Stimulated activated CD4-positive, alpha-beta T cell treated with anti-CD3 and anti-CD28 coated beads, Interleukin-4, amount 100 ng/mL, for 24 hours (primary cell): Measurements from ENCODE around the gene LRIG1.
A peak's percentile ranks its signal among the peaks of the same experiment; 100 is the strongest.

Experiments
- DNase-seq: peaks from one replicate; pipeline ENCODE4 v3.0.0-alpha.2; 2020

Gene LRIG1

DNA sequence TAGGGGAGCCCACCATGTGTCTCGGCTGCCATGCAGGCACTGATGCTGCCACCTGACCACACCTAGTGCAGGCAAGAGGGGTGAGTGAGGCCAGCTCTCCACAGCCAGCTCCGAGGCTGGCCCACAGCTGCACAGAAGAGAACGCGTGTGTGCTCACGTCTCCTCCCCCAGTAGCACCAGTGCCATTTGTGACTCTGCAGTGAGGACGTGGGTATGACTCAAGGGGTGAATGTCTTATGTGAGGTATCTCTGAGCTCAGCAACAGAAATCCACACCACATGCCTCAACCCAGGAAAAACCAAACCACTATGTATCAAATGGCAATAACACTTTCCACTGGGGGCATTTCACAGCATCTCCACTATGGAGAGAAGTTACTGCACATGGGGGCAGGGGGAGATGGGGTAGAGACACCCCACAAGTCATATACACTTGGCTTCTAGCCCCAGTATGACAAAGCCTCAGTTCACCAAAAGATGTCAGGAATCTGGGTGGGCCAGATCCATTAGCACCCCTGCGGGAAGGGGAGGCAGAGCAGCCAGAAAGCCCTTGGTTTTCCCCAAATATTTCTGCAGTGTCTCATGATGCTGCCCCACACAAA is 87.6 kb downstream of the LRIG1 start:
- DNase-seq, result no peak

DNA sequence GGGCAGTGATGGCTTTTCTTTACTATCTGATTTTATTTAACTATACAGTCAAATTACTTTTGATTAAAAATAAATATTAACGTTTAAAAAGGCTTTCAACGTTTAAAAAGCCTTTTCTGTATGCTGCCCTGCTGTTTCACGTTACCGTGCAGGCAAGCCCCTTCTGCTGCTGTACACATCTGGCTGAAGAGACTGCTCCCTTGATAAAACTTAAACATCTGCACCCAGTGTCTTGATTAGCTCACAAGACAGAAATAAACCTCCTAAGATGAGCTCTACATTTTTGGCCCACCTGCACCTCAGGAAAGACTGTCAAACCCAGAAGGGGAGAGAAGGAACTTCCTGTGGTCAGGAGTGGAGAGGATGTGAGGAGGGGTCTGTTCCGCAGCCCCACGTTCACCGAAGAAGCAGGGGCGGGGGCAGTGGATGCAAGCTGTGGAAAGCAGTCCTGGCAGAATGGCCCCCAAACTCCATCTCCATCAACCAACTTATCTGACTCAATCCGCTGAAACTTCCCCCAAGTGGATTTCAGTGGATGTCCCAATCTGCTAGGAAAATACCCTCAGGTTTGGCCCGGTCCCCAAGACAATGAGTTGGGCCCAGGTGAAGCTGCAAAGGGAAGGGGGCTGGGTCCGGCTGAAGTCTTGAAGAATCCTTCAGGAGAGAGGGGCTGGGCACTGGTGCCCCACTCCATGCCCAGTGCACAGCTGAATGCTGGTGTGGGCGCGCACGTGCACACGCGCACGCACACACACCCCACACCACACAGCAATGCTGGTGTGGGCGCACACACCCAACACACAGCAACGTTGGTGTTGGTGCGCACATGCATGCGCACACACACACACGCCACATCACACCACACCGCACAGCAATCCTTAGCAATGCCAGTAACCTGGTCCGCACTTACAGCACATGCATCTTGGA is 88.6 kb downstream of the LRIG1 start:
- no peak for DNase-seq

DNA sequence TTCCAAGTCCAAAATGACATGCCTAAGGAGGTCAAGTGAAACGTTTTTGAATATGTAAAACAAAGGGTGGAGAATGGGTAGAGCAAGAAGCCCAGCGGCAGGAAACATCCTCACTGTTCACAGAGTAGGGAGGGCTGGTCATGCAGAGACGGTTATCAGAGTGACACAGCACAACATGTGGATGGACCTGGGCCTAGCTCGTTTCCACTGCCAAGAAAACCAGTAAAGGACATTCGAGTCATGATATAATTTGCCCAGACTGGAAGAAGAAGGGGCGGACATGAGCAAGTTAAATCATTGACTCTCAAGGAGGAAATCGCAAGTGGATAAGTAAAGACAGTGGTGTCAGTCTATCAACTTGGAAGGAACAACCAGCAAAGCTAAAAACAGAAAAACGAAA is 89.3 kb downstream of the LRIG1 start:
- no peak for DNase-seq

DNA sequence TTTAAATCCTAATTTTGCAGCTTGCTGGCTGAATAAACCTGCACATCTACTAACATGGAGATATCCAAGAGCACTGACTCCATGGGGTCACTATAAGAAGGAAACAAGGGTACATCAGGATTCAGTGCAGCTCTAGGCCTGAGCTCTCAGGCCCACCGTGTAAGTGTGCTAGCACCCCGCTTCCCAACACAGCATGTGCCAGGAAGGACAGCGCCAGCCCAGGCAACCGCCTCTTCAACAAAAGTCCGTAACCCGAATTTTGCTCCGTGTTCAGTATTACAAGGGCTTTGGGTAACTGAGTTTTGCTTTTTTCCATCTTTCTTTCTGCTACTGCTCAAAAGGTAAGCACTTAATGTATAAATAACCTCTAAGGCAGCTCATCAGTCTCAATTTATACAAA is 89.8 kb downstream of the LRIG1 start:
- DNase-seq, result no peak

DNA sequence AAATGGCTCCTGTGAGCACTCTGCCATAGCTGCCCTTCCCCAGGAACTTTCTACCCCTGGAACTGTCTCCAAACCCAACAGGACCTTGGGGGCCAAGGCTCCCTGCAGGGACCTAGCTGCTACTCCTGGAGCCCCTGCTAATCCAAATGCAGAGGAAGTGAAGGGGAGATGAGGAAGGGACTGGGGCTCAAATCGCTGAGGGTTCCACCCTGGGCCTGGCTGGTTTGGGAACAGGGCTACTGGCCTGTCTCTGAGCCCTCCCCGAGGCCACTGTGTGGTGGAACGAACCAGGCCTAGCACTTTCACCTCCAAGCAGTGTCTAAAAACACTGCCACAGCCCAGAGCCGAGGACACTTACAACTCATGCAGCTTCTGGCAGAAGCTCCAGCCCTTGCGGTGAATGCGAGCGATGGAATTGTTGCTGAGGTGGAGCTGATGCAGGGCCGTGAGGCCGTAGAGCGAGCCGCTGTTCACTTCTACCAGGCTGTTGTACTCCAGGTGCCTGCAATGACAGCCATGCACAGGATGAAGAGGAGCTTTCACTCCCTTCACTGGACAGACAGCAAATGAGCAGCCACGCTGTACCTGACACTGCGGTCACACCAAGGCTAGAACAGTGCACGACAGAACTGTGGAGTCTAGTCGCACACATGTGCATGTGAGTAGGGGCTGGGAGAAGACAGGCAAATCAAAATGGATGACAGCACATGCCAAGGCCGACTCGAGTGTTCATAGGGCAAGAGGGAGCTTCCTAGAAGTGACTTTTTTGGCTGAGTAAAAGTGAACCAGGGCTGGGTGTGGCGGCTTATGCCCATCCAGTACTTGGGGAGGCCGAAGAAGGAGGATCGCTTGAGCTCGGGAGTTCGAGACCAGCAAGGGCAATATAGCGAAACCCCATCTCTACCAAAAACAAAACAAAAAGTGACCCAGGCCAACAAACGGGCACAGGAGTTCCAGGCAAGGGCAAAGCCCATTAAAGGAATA is 90.8 kb downstream of the LRIG1 start:
- no peak for DNase-seq

DNA sequence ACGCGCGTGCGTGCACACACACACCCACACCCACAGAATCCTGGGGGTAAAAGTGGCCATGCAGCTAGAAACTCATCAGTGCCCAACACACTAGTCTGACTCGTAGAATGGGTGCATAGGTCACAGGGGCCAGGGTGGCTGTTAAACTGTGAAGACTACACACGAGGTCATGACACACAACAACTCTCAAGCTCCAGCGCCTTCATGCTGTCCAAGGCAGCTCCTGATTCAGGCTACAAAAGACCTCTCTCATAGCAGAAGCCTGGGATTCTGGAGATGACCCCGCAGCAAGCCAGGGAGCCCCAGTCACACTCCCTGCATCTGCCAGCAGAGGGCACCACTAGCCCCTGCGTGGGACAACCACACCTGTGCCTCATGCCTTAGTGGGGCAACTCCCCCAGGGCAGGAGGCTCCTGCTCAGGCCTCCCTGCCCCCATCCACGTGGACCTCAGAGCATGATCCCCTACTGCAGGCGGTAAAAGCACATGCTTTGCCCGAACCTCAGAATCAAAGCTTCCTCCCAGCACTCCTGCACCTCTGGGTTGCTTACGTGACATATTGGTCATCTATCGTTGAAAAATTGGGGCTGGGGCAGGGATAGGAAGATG is 93.1 kb downstream of the LRIG1 start:
- DNase-seq, result peak; percentile 81

DNA sequence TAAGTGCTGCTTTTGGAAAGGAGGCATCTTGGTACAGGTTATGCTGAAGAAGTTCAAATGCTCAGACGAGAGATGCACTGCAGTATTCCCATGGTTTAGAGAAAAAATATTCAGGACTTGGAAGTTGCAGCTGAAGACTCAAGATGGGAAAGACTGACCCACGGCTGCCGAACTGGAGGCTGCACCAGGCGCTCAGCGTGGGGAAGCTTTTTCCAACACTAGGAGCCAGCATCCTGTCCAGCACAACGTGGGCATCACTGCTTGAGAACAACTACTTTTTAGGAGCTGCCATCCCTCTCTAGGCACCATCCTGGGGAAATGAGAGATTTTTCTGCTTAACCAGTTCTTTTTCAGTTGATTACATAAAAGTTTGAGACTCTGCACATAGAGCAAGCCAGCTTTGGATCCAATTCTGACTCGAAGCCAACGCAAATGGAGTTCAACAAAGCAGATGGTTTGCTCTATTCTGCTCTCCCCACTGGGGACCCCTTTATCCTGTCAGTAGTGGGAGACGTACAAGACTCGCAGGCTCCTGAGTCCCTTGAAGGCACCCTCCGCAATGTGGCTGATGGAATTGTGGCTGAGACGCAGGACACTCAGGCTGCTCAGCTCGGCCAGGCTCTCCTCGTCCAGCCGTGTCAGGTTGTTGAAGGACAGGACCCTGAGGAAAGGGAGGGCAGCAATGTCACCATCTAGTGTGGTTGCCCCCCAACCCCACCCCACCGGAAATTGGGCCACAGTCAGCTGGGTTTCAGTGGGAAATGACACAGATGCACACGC is 93.8 kb downstream of the LRIG1 start:
- DNase-seq, result no peak

DNA sequence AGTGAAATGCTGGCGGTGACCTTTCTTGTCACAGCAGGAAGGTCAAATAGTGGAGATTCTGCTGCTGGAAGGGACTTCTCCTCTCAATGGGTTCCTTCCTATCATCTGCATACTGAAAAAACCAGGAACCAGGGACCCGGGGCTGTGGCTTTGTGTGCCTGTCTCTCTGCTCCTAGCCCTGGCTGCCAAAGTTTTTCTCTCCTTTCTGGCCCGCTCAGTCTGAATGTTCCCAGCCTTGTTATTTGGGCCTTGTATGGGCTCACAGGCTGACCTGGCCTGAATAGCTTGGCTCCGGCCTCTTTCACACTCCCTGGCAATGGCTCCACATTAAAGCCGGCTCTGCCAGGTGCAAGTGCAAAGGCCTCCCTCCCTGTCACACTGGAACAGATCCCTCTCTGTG is 94.7 kb downstream of the LRIG1 start:
- DNase-seq, result no peak

DNA sequence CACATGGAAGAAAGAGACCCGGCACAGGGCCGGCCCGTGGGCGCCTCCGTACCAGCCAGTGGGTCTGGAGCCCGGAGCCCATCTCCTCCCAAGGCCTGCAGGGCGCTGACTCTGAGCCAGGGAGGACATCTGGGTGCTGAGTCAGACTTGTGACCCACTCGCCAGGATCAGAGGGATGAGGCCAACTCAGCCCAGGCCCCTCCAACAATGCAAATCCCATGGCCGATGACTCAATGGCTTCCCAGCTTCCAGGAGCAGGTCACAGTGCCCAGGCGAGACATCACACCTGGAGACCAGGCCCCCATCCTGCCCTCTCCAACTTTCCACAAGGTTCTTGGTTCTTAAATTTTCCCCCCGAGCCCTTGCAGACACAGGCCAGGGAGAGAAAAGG is 95.1 kb downstream of the LRIG1 start:
- no peak for DNase-seq

DNA sequence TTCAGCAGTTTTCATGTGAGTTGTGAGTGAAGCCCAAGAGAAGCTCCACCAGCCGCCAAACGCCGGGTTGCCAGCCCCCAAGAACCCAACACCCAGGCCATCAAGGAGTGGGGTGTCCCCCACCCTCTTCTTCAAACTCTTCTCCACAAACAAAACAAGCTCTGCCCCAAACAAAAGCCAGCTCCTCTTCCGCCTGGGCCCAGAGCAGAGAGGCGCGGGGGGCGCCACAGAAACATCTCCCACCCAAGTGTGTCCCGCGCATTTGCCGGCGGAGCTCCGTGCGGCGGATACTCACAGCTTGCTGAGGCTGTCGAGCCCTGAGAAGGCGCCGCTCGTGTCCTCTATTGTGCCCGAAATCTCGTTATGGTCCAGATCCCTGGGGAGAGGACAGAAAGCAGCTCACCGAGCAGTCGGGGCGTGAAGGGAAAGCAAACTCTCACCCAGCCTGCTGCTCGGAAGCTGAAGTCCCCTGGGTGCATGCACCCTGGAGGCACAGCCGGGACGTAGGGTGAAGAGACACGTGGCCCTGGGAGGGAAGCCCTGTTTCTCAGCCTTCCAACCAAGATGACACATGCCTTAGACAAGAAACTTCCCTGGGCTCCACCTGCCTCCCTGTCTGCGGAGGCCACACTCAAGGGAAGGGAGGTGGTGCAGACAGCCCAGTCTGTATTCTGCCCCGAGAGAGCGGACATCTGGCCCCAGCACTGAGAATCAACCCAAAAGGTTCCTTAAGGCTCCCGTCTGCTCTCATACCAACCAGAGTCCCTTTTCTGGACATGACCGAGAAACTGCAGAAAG is 95.7 kb downstream of the LRIG1 start:
- DNase-seq, result no peak

DNA sequence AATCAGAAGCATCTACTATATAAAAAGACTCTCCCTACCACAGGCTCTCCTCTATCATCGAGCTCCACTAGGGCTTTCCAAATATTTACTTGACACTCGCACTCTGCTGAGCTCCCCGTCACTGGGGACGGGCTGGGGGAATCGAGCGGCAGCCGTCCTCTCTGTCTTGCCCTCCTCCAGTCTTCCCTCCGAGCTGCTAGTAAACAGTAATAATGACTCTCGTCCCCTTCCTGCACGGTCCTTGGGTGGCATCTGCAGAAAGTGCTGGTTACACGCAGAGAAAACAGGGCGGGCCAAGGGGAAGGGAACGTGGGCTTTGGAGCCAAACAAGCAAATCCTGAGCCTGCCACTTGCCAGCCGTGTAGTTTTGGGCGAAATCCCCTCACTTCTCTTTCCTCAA is 96.6 kb downstream of the LRIG1 start:
- DNase-seq, result no peak

DNA sequence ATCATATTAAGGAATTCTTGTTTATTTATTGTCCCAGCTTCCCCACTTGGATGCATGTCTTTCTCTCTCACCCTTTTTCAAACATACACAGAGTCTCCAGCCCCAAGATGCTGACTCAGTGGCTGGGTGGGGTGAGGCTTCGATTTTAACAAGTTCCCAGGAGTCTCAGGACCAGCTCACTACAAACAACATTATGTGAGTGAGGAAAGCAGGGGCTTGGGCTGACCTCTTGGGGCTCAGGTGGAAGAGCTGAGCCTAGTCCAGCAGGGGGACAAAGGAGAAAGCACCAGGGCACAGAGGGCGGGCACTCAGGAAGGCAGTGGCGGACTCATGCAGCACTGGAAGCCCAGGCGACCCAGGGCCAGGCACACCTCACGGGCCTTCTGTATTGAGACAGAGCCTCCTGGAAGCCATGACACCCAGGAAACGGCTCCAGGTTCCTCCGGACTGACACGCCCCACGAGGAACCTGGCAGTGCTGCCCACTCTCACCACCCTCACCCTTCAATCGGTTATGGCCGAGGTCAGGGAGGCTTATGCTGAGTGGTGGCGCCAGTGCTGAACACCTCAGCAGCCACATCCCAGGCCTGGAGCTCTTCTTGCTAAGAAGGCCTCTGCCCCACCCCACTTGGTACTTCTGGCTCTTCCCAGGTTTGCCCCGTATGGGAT is 97.4 kb downstream of the LRIG1 start:
- no peak for DNase-seq

DNA sequence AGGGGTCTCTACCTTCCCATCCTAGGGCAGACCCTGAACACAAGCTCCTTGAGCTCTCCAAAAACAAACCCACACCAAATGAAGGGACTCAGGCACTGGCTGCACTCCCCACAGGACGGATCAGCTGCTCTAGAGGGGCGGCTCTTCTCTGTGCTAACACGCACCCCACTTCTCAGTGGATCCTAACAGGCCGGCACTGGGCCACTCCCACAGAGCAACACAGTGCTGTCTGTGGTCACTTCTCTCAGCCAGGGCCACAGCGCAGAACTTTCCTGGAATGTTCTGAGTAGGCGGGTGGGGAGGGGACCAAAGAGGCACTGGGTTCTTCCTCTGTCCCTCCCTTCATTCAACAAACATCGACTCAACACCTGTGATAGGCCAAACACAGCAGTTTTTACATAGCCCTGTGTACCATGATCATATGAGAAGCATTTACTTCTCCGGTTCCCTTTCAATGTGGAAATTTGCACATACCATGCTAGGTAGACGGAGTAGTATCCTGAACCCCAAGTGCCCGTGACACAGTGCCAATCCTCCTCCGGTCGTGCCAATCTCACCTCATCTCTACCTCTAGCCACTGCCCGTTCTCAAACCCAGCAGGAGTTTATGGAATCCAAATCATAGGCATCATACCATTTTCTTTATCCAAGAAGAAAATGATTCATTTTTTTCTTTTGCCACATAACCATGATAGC is 98.1 kb downstream of the LRIG1 start:
- no peak for DNase-seq

DNA sequence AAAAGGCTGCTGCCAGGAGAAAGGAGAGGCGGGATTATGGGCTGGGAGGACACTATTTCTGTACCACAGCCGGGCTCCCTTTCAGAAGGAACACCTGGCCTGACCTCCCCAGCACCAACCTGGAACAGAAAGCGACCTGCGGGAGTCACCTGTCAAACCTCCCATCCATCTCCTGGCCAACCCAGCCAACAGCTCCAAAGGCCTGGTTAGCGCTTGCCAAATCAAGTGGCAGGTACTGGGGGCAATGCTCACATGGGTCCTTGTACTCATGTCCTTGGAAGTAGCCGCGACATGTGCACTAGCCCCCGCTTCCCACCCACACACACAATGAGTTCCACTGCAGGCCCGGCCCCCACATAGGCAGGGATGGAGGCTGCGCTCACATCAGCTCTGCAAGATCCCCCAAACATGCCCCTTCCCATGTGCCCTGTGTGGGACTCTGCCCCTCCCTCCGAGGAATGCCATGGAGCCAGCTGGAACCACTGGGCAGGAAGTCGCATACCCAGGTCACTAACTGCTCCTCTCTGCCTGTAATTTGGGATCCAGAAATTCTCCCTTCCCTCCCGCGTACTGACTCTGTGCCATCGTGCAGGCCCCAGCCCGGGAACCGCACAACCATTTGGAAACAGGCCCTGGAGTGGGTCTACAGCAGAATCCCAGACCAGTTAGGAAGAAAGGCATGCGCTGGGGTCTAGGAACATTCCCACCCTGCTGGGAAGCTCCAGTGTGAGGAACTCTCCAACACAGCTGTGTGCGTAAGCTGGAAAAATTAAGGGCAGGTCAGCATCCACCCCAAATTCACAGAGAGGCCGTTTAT is 98.9 kb downstream of the LRIG1 start:
- no peak for DNase-seq

DNA sequence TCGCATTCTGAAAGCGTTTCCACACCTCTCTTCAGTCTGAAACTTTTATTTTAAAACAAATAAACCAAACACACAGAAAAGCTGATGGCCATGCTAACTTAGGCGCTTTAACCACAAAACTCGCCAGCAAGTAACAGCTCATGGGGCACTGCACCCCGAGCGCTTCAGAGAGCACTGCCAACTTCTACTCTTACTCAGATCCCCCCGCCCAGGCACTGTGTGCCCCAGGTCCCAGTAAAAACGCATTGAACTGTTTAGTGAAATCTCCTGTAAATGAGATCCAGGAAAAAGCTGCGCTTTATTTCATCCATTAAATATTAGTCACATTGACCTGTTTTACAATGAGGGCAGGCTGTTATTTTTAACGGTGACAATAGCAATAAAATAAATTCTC is 99.7 kb downstream of the LRIG1 start:
- DNase-seq, result no peak

DNA sequence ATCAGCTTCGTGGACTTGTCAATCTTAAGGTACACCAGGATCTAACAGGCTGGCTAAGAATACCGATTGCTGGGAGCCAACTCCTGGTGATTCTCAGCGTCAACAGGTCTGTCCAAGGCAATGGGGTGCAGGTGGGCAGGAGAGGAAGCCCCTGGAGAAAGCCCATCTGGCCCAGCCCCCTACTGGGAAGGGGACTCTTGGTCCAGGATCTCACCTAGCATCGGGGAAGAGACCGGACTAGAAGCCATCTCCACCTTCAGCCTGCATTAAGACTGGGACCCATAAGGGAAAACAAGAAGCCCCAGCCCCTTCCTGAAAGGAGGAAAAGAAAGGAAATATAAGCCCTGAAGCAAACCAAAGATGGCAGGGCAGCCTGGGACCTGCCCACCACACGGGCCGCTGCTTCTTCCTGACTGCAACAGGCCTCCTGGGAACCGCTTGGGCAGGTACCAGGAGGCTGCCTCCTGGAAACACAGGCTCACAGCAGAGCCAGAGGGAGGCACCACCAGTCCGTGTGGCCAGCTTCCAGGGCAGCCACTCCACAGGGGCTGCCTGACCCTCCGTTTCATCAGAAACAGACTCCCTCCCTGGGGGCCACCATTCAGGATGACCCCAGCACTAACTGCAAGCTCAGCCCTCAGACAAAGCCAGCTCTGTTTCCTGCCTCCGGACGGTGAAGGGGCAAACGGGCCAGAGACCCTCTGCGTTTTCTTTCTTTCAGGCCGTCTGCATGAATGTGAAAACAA is 100.2 kb downstream of the LRIG1 start:
- no peak for DNase-seq

DNA sequence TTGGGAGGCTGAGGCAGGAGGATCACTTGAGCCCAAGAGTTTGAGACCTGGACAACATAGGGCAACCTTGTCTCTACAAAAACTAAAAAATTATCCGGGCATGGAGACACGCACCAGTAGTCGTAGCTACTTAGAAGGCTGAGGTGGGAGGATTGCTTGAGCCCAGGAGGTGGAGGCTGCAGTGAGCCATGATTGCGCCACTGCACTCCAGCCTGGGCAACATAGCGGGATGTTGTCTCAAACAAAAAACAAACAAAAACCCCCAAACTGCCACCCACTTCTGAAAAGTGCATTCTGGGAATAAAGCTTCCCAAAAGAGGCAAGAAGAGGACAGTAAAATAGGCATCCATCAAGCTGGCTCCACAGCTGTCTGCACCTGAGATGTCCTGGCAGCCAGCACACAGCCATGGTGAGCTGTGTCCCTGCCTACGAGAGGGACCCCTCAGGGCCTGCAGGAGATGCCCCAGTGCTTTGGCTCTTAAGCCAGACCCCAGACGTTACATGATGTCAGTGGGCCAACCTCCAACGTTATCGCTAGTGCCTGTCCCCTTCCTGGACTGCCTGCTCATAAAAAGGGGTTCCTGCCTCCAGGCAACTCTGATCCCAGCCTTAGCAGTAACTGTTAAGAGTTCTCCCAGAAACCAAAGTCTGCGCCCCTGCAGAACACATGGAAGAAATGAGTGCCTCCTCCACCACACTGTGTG is 101.1 kb downstream of the LRIG1 start:
- no peak for DNase-seq
